ENCODE measurements around the gene PLXNA1.

PLXNA1 gene

GRCh38 chr3:126983276-126983652, 349 bp downstream of the PLXNA1 start:
- no peaks in the 10 kb centered on the region for H3K36me3 ChIP-seq (ENCODE audit: insufficient read depth, low read length)
- no peaks in the 10 kb centered on the region for H3K27me3 ChIP-seq (ENCODE audit: insufficient read depth, low read length, poor library complexity, severe bottlenecking)
- H4K20me1 ChIP-seq (ENCODE audit: insufficient read depth, low read length, poor library complexity, severe bottlenecking) = peaks cover 30% of the 10 kb centered on the region
- H3K9me2 ChIP-seq (replicated peaks; ENCODE audit: low read depth, low read length) = no peaks in the 10 kb centered on the region
- H2AFZ ChIP-seq (ENCODE audit: low read length) = no peak overlapping the region
- H3K4me2 ChIP-seq (ENCODE audit: low read depth, low read length, poor library complexity, severe bottlenecking) = peak overlapping the region; percentile 87
- H3K9me3 ChIP-seq (ENCODE audit: insufficient read depth, low read depth, low read length) = no peaks in the 10 kb centered on the region
- H3K79me2 ChIP-seq (ENCODE audit: insufficient read depth, low read length) = peaks cover 10% of the 10 kb centered on the region; the same call in 1 of the 2 replicates
- no peak overlapping the region for H3K9ac ChIP-seq (ENCODE audit: low read depth, low read length, poor library complexity, severe bottlenecking)
- peaks cover 11% of the 10 kb centered on the region for H3K4me1 ChIP-seq (ENCODE audit: insufficient read depth, low read length, poor library complexity, severe bottlenecking)
- TF ChIP-seq EZH2phosphoT487 (IDR thresholded peaks at IDR 0.05; ENCODE audit: borderline replicate concordance) (no peak), CTCF (conservative IDR thresholded peaks at IDR 0.05; ENCODE audit: low read length) (no peak)
- H3F3A ChIP-seq (ENCODE audit: low read depth) = no peaks in the 10 kb centered on the region
- peak overlapping the region; percentile 77 for H3K4me3 ChIP-seq (ENCODE audit: low read length, poor library complexity, severe bottlenecking)

GRCh38 chr3:126983653-126984390, 907 bp downstream of the PLXNA1 start:
- Histone ChIP-seq H3K9me3 (ENCODE audit: insufficient read depth, low read depth, low read length) (no peaks in the 10 kb centered on the region), H3K4me1 (ENCODE audit: insufficient read depth, low read length, poor library complexity, severe bottlenecking) (peaks cover 9% of the 10 kb centered on the region), H3K9me2 (replicated peaks; ENCODE audit: low read depth, low read length) (no peaks in the 10 kb centered on the region), H2AFZ (ENCODE audit: low read length) (0 out of 2 replicates have a peak overlapping the region, but pooled peaks have one; percentile 52), H3K36me3 (ENCODE audit: insufficient read depth, low read length) (no peaks in the 10 kb centered on the region), H3K9ac (ENCODE audit: low read depth, low read length, poor library complexity, severe bottlenecking) (peak overlapping the region; percentile 66), H3K79me2 (ENCODE audit: insufficient read depth, low read length) (peaks cover 10% of the 10 kb centered on the region; the same call in 1 of the 2 replicates), H3K4me2 (ENCODE audit: low read depth, low read length, poor library complexity, severe bottlenecking) (peak overlapping the region; percentile 87), H3F3A (ENCODE audit: low read depth) (no peaks in the 10 kb centered on the region), H4K20me1 (ENCODE audit: insufficient read depth, low read length, poor library complexity, severe bottlenecking) (peaks cover 30% of the 10 kb centered on the region), H3K4me3 (ENCODE audit: low read length, poor library complexity, severe bottlenecking) (peak overlapping the region; percentile 77), H3K27me3 (ENCODE audit: insufficient read depth, low read length, poor library complexity, severe bottlenecking) (no peaks in the 10 kb centered on the region)
- TF ChIP-seq CTCF (conservative IDR thresholded peaks at IDR 0.05; ENCODE audit: low read length) (no peak), EZH2phosphoT487 (IDR thresholded peaks at IDR 0.05; ENCODE audit: borderline replicate concordance) (no peak)

GRCh38 chr3:126984391-126985131, 1.6 kb downstream of the PLXNA1 start:
- Histone ChIP-seq H3K27me3 (ENCODE audit: insufficient read depth, low read length, poor library complexity, severe bottlenecking) (no peaks in the 10 kb centered on the region), H3F3A (ENCODE audit: low read depth) (no peaks in the 10 kb centered on the region), H3K9me3 (ENCODE audit: insufficient read depth, low read depth, low read length) (no peaks in the 10 kb centered on the region), H3K79me2 (ENCODE audit: insufficient read depth, low read length) (peaks cover 10% of the 10 kb centered on the region; the same call in 1 of the 2 replicates), H3K36me3 (ENCODE audit: insufficient read depth, low read length) (peaks cover 4% of the 10 kb centered on the region; the same call in 1 of the 2 replicates), H3K4me3 (ENCODE audit: low read length, poor library complexity, severe bottlenecking) (peak overlapping the region; percentile 77), H3K4me1 (ENCODE audit: insufficient read depth, low read length, poor library complexity, severe bottlenecking) (peaks cover 3% of the 10 kb centered on the region), H2AFZ (ENCODE audit: low read length) (no peak overlapping the region), H3K9me2 (replicated peaks; ENCODE audit: low read depth, low read length) (no peaks in the 10 kb centered on the region), H3K9ac (ENCODE audit: low read depth, low read length, poor library complexity, severe bottlenecking) (peak overlapping the region; percentile 66), H4K20me1 (ENCODE audit: insufficient read depth, low read length, poor library complexity, severe bottlenecking) (peaks cover 30% of the 10 kb centered on the region), H3K4me2 (ENCODE audit: low read depth, low read length, poor library complexity, severe bottlenecking) (peak overlapping the region; percentile 87)
- TF ChIP-seq EZH2phosphoT487 (IDR thresholded peaks at IDR 0.05; ENCODE audit: borderline replicate concordance) (no peak), CTCF (conservative IDR thresholded peaks at IDR 0.05; ENCODE audit: low read length) (no peak)

All from Loucy (cell line).